Hippocampal formation (tissue), 2 donors: ENCODE measurements around the gene CHRNE.

ENCODE experiments used
- DNase-seq, 2 donors: peaks; one replicate each; lab custom pipeline; 2025; lab: John Stamatoyannopoulos, UW

CHRNE gene

GRCh38 chr17:4854111-4854681 is 48.7 kb downstream of the CHRNE start:
- no peak for DNase-seq

- no peak for DNase-seq
Observed at GRCh38 chr17:4853208-4853671, 49.7 kb downstream of the CHRNE start.

- DNase-seq = no peak
Observed at GRCh38 chr17:4852567-4853207, 50.2 kb downstream of the CHRNE start.

GRCh38 chr17:4851084-4851483 is 51.8 kb downstream of the CHRNE start:
- DNase-seq = no peak

- DNase-seq = no peak
Observed at GRCh38 chr17:4850246-4850645, 52.7 kb downstream of the CHRNE start.

GRCh38 chr17:4849011-4849536 is 53.8 kb downstream of the CHRNE start:
- DNase-seq = no peak
